Neural cell (in vitro differentiated cells): ENCODE data around the gene TMEM132C. TPM values are rescaled to one million over a fixed set of nuclear protein-coding genes. Genes with fewer than 3 reads are reported as not detected.

Source experiments
- H2AFZ ChIP-seq: fragments of 200-600, 300-800 bp; sonication (generic), shearing (Covaris generic); 2 replicates; pipeline ENCODE4 v1.6.0; 2014; ENCODE audit warnings: low read depth, mild to moderate bottlenecking, antibody characterized with exemption, low read length, moderate library complexity
- H3F3A ChIP-seq: fragments of 200-600 bp; shearing (Covaris generic); 2 replicates; pipeline ENCODE4 v1.6.1; 2016; ENCODE audit warnings: mild to moderate bottlenecking, moderate library complexity, mixed read lengths, antibody characterized with exemption, low read length; ENCODE audit not compliant: insufficient read depth, poor library complexity, severe bottlenecking
- H3K27ac ChIP-seq: fragments of 200-600, 300-800 bp; sonication (generic), shearing (Covaris generic); 2 replicates; pipeline ENCODE4 v1.5.1; 2014; ENCODE audit warnings: mild to moderate bottlenecking, low read length, moderate library complexity
- H3K27me3 ChIP-seq: fragments of 300-800, 200-600 bp; sonication (generic), shearing (Covaris generic); 2 replicates; pipeline ENCODE4 v1.6.0; 2014; ENCODE audit warnings: mild to moderate bottlenecking, low read depth, low read length, moderate library complexity; ENCODE audit not compliant: insufficient read depth
- H3K36me3 ChIP-seq: fragments of 300-800, 200-600 bp; sonication (generic), shearing (Covaris generic); 2 replicates; pipeline ENCODE4 v1.5.1; 2014; ENCODE audit warnings: mild to moderate bottlenecking, antibody characterized with exemption, low read length, moderate library complexity; ENCODE audit not compliant: insufficient read depth
- H3K4me2 ChIP-seq: fragments of 300-800, 200-600 bp; sonication (generic), shearing (Covaris generic); 2 replicates; pipeline ENCODE4 v1.6.0; 2014; ENCODE audit warnings: mild to moderate bottlenecking, low read length
- H3K4me3 ChIP-seq: fragments of 300-800, 200-600 bp; sonication (generic), shearing (Covaris generic); 2 replicates; pipeline ENCODE4 v1.5.1; 2014; ENCODE audit warnings: mild to moderate bottlenecking, low read length, moderate library complexity
- H3K79me2 ChIP-seq: fragments of 200-600 bp; shearing (Covaris generic); replicated peaks from 2 replicates; pipeline ENCODE4 v1.6.0; 2014; ENCODE audit warnings: mild to moderate bottlenecking, low read length, moderate library complexity; ENCODE audit not compliant: insufficient read depth
- H3K9ac ChIP-seq: fragments of 300-800, 200-600 bp; sonication (generic), shearing (Covaris generic); 2 replicates; pipeline ENCODE4 v1.6.1; 2016; ENCODE audit warnings: mild to moderate bottlenecking, low read length, mixed read lengths
- H3K9me2 ChIP-seq: fragments of 200-600 bp; shearing (Covaris generic); 2 replicates; pipeline ENCODE4 v1.6.1; 2016; ENCODE audit warnings: mild to moderate bottlenecking, low read length, mixed read lengths; ENCODE audit not compliant: insufficient read depth
- H3K9me3 ChIP-seq: fragments of 200-600, 300-800 bp; sonication (generic), shearing (Covaris generic); 2 replicates; pipeline ENCODE4 v1.6.1; 2016; ENCODE audit warnings: mild to moderate bottlenecking, mixed run types, low read length, moderate library complexity, mixed read lengths
- H4K20me1 ChIP-seq: fragments of 200-600 bp; shearing (Covaris generic); 2 replicates; pipeline ENCODE4 v1.6.1; 2016; ENCODE audit warnings: mild to moderate bottlenecking, mixed run types; ENCODE audit not compliant: insufficient read depth
- EP300 ChIP-seq: fragments of 450-650 bp; conservative IDR thresholded peaks from 2 replicates; pipeline ENCODE4 v1.6.1; 2014; ENCODE audit warnings: antibody characterized with exemption, mild to moderate bottlenecking, moderate library complexity; ENCODE audit not compliant: poor library complexity, severe bottlenecking
- EZH2 ChIP-seq: fragments of 200-600, 300-800 bp; shearing (Covaris generic), sonication (generic); IDR thresholded peaks from 2 replicates; pipeline ENCODE4 v1.6.1; 2014; ENCODE audit warnings: antibody characterized with exemption, low read length, borderline replicate concordance, mild to moderate bottlenecking; ENCODE audit not compliant: insufficient read depth, poor library complexity, severe bottlenecking
- MXI1 ChIP-seq: fragments of 450-650 bp; conservative IDR thresholded peaks from 2 replicates; pipeline ENCODE4 v1.6.1; 2014; ENCODE audit warnings: antibody characterized with exemption, mild to moderate bottlenecking; ENCODE audit not compliant: poor library complexity, severe bottlenecking
- POLR2AphosphoS5 ChIP-seq: IDR thresholded peaks from 2 replicates; pipeline ENCODE4 v1.6.1; 2012
- RAD21 ChIP-seq: fragments of 450-650 bp; conservative IDR thresholded peaks from 2 replicates; pipeline ENCODE4 v1.6.1; 2014; ENCODE audit warnings: antibody characterized with exemption, mild to moderate bottlenecking, moderate library complexity
- SMC3 ChIP-seq: fragments of 450-650 bp; conservative IDR thresholded peaks from 2 replicates; pipeline ENCODE4 v1.6.1; 2014; ENCODE audit warnings: antibody characterized with exemption, mild to moderate bottlenecking, moderate library complexity; ENCODE audit not compliant: poor library complexity
- TAF1 ChIP-seq: IDR thresholded peaks from 2 replicates; pipeline ENCODE4 v1.6.1; 2012; ENCODE audit warnings: low read depth
- polyA plus RNA-seq: library from polyadenylated mRNA; depleted of rRNA; stranded (reverse); fragments of >200 nt; gene quantifications from 2 replicates; pipeline ENCODE4 v1.2.3, GENCODE V29; 2014
- TF ChIP-seq, protein P1 (sequence below): fragments of 450-650 bp; IDR thresholded peaks from 2 replicates; pipeline ENCODE4 v1.5.1; 2014; ENCODE audit warnings: antibody characterized with exemption, mild to moderate bottlenecking, moderate library complexity; ENCODE audit not compliant: poor library complexity, severe bottlenecking
- TF ChIP-seq, protein P2 (sequence below): IDR thresholded peaks from 2 replicates; pipeline ENCODE4 v1.6.1; 2012; ENCODE audit warnings: borderline replicate concordance

TMEM132C gene
- polyA plus RNA-seq, 1 donor from 2014 or later: 0.06 TPM

DNA sequence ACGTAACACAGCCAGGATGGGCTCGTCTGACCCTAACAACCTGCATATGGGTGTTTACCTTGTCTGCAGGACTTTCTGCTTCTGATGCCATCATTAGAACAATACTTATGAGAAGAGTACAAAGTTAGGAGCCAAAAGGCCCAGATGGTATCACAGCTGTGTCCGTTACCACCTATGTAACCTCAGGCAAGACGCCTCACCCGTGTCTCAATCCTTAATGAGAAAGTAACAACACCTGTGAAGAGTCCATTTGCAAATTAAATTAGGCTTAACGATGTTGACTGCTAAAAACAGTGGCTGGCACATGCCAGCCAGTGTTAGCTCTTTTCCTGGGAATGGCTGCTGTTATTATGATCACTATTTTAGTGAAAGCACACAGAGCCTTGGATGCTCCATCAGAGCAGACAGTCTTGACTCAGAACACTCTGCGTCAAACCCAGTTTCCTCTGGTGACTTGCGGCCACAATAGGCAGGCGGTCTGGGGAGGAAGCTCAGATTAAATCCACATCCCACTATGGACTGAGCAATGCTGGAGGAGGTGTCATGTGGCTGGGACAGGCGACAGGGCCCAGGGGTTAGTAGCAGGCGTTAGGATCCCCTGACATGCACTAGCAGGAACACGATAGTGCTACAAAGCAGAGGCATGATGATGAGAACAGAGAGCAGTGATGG, 431.5 kb downstream of the TMEM132C start:
- Histone ChIP-seq H3K9me2 (no peaks in the 10 kb centered on the region), H4K20me1 (no peaks in the 10 kb centered on the region), H3K27me3 (no peaks in the 10 kb centered on the region), H3K9ac (no peak overlapping the region), H2AFZ (no peak overlapping the region), H3K4me3 (no peak overlapping the region), H3F3A (no peaks in the 10 kb centered on the region), H3K9me3 (no peaks in the 10 kb centered on the region), H3K36me3 (no peaks in the 10 kb centered on the region), H3K4me2 (no peak overlapping the region), H3K27ac (no peak overlapping the region), H3K79me2 (no peaks in the 10 kb centered on the region)
- TF ChIP-seq, protein P1, sequence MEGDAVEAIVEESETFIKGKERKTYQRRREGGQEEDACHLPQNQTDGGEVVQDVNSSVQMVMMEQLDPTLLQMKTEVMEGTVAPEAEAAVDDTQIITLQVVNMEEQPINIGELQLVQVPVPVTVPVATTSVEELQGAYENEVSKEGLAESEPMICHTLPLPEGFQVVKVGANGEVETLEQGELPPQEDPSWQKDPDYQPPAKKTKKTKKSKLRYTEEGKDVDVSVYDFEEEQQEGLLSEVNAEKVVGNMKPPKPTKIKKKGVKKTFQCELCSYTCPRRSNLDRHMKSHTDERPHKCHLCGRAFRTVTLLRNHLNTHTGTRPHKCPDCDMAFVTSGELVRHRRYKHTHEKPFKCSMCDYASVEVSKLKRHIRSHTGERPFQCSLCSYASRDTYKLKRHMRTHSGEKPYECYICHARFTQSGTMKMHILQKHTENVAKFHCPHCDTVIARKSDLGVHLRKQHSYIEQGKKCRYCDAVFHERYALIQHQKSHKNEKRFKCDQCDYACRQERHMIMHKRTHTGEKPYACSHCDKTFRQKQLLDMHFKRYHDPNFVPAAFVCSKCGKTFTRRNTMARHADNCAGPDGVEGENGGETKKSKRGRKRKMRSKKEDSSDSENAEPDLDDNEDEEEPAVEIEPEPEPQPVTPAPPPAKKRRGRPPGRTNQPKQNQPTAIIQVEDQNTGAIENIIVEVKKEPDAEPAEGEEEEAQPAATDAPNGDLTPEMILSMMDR: no peak
- TF ChIP-seq RAD21 (no peak), SMC3 (no peak), POLR2AphosphoS5 (no peak), MXI1 (no peak), TAF1 (no peak)
- TF ChIP-seq, protein P2, sequence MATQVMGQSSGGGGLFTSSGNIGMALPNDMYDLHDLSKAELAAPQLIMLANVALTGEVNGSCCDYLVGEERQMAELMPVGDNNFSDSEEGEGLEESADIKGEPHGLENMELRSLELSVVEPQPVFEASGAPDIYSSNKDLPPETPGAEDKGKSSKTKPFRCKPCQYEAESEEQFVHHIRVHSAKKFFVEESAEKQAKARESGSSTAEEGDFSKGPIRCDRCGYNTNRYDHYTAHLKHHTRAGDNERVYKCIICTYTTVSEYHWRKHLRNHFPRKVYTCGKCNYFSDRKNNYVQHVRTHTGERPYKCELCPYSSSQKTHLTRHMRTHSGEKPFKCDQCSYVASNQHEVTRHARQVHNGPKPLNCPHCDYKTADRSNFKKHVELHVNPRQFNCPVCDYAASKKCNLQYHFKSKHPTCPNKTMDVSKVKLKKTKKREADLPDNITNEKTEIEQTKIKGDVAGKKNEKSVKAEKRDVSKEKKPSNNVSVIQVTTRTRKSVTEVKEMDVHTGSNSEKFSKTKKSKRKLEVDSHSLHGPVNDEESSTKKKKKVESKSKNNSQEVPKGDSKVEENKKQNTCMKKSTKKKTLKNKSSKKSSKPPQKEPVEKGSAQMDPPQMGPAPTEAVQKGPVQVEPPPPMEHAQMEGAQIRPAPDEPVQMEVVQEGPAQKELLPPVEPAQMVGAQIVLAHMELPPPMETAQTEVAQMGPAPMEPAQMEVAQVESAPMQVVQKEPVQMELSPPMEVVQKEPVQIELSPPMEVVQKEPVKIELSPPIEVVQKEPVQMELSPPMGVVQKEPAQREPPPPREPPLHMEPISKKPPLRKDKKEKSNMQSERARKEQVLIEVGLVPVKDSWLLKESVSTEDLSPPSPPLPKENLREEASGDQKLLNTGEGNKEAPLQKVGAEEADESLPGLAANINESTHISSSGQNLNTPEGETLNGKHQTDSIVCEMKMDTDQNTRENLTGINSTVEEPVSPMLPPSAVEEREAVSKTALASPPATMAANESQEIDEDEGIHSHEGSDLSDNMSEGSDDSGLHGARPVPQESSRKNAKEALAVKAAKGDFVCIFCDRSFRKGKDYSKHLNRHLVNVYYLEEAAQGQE: no peak

DNA sequence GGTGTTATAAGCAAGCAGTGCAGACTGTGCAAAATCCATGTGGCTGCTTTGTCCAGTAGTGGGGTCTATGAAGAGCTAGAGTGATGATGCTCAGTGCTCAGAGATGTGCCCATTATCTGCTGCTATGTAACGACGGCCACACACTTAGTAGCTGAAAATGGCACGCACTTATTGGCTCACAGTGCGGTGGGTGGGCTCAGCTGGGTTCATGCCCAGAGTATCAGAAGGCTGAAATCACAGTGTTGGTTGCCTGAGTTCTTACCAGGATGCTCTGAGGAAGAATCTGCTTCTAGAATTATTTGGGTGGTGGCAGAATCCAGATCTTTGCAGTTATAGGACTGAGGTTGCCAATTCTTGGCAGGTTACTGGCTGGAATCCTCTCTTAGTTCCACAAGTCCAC, 432.1 kb downstream of the TMEM132C start:
- Histone ChIP-seq H3K27me3 (no peaks in the 10 kb centered on the region), H3K4me3 (no peak overlapping the region), H3K4me2 (no peak overlapping the region), H4K20me1 (no peaks in the 10 kb centered on the region), H3K9me3 (no peaks in the 10 kb centered on the region), H3K27ac (no peak overlapping the region), H3K79me2 (no peaks in the 10 kb centered on the region), H2AFZ (no peak overlapping the region), H3K9me2 (no peaks in the 10 kb centered on the region), H3F3A (no peaks in the 10 kb centered on the region), H3K9ac (no peak overlapping the region), H3K36me3 (no peaks in the 10 kb centered on the region)
- TF ChIP-seq EZH2 (no peak), EP300 (no peak), RAD21 (no peak), TAF1 (no peak), SMC3 (no peak), POLR2AphosphoS5 (no peak), MXI1 (no peak)
- TF ChIP-seq, protein P2: no peak
- TF ChIP-seq, protein P1: no peak
